AG09309 (cell line): ENCODE results near the gene IFI44.

Source experiments
- DNase-seq: peaks from one replicate; pipeline ENCODE4 v3.0.0-alpha.2; 2010; ENCODE audit warnings: low read depth
- H3K4me3 ChIP-seq: 2 replicates; pipeline ENCODE4 v1.5.1; 2011; ENCODE audit warnings: mild to moderate bottlenecking, low read depth, low read length, moderate library complexity; ENCODE audit not compliant: control insufficient read depth
- CTCF ChIP-seq: IDR thresholded peaks from 2 replicates; pipeline ENCODE4 v1.5.1; 2011; ENCODE audit warnings: mild to moderate bottlenecking, low read depth, low read length, inconsistent platforms; ENCODE audit not compliant: insufficient read depth, control insufficient read depth; ENCODE audit errors: missing control alignments

The IFI44 gene

GRCh38 chr1:78647238-78647637 lies 2.4 kb upstream of the IFI44 start:
- no peak for TF ChIP-seq CTCF
- no peak for DNase-seq
- no peak overlapping the region for H3K4me3 ChIP-seq

- TF ChIP-seq CTCF: no peak
- DNase-seq: no peak
- no peak overlapping the region; the same call in 1 of the 2 replicates for H3K4me3 ChIP-seq
Measured at GRCh38 chr1:78650114-78650660, 556 bp downstream of the IFI44 start.

GRCh38 chr1:78651241-78651640 lies 1.6 kb downstream of the IFI44 start:
- TF ChIP-seq CTCF: no peak
- H3K4me3 ChIP-seq: no peak overlapping the region; the same call in none of the 2 replicates
- no peak for DNase-seq

GRCh38 chr1:78652019-78652560 lies 2.5 kb downstream of the IFI44 start:
- DNase-seq: no peak
- TF ChIP-seq CTCF: no peak
- no peak overlapping the region for H3K4me3 ChIP-seq

GRCh38 chr1:78658901-78659300 lies 9.3 kb downstream of the IFI44 start:
- DNase-seq: no peak
- no peak for TF ChIP-seq CTCF
- H3K4me3 ChIP-seq: no peak overlapping the region

GRCh38 chr1:78663923-78664322 lies 14.3 kb downstream of the IFI44 start:
- no peak for DNase-seq
- no peak for TF ChIP-seq CTCF
- no peak overlapping the region for H3K4me3 ChIP-seq
